ENCODE data around the gene CRB3.
"Not testable (repeated sequence)": the region's sequence is repeated elsewhere in the genome, so short reads cannot be mapped to it uniquely, and the experiment has no call there.

CRB3 gene

GRCh38 chr19:6498294-6499036 lies 34.4 kb downstream of the CRB3 start:
- DNase-seq, result no peak

DNA sequence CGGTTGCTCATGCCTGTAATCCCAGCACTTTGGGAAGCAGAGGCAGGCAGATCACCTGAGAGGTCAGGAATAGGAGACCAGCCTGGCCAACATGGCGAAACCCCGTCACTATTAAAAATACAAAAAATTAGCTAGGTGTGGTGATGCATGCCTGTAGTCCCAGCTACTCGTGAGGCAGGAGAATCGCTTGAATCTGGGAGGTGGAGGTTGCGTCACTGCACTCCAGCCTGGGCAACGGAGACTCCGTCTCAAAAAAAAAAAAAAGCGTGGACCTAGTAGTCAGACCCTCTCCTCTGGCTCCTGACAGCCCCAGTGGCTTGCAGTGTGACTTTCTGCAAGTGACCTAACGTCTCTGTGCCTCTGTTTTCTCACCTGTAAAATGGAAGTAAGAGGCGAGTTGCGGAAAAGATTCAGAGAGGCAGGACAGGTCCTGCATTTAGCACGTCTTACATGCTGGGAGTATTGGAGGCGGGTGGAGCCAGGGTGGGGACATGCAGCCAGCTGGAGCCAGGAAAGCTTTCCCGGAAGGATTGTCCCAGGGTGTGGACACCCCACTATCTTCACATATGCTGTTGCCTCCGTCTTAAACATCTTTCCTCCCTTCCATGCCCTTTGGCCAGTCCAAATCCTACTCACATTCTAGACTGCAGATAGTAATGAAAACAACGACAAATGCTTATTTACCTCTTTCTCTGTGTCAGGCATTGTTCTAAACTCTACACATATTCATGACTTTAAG lies 35.1 kb downstream of the CRB3 start:
- no peak for DNase-seq

DNA sequence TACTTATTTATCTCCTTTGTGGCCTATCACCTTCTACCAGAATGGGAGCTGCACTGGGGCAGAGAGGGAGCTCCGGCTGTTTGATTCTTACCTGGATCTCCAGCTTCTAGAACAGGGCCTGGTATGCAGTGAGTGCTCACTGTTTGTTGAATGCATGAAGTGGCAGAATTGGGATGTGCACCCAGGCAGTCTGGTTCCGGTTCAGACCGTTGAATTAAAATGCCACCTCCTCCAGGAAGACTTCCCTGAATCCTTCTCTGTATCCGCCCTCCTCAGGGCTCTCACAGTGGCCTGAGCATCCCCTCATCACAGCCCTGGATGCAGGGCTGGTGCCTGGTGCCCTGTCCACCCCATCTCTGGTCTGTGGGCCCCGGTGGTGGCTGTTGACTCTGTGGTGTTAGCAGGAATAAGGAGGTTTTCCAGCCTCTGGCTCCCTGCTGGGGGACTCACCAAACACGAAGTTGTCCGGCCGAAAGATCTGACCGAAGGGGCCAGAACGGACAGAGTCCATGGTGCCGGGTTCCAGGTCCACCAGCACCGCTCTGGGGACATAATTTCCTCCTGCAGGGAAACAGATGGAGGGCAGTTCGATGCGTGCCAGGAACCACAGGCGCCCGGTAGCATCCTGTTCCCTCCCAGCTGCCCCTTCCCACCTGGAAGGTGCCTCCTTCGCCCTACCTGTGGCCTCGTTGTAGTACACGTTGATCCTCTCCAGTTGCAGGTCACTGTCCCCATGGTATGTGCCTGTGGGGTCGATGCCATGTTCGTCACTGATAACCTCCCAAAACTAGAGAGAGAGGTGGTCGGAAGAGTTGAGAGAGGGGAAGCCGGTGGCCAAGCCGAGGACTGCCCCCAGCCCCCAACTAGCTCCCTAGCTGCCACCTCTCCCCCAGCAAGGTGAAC lies 37.0 kb downstream of the CRB3 start:
- no peak for DNase-seq

DNA sequence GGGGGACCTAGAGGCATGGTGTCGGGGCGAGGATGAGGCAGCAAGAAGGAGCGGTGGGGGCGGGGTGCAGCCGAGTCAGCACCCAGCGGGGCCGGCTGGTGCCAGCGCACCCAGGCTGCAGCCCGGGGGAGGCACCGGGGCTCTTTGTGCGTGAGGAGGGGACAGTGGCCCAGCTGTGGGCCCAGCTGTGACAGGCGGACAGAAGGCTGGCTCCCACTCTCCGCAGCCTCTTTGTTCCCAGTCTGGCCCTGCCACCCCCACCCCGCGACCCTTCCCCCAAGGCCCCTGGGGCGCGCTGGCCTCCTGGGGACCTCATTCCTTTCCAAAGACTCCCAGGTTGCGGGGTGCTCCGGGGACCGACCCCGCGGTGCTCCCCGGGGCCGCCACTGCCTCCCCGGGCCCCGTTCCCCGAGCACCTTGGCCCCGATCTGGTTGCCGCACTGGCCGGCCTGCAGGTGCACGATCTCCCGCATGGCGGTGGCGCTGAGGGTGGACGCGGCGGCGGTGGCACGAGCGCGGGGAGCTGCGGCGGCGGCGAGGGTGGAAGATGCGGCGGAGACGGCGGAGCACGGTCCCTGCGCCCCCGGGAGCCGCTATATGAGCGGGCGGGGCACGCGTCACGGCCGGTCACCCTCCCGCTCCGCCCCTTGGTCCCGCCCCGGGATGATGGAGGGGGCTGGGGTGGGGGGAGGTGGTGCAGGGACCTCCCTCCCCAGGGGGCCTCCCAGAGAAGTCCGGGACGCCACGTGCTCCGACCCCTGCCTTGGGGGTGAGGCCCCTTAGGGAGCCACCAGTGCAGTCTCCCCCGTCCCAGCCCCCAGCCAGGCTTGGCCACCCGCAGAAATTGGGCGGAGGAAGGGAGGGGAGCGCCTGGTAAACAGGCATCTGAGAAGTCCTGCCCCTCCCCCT lies 37.9 kb downstream of the CRB3 start, which contains the start of gene TUBB4A:
TUBB4A (minus strand) TSS at position 570 of the 909 bp plus-strand sequence; CDS start at position 473, 97 bp downstream.
- peak; percentile 55 for DNase-seq

DNA sequence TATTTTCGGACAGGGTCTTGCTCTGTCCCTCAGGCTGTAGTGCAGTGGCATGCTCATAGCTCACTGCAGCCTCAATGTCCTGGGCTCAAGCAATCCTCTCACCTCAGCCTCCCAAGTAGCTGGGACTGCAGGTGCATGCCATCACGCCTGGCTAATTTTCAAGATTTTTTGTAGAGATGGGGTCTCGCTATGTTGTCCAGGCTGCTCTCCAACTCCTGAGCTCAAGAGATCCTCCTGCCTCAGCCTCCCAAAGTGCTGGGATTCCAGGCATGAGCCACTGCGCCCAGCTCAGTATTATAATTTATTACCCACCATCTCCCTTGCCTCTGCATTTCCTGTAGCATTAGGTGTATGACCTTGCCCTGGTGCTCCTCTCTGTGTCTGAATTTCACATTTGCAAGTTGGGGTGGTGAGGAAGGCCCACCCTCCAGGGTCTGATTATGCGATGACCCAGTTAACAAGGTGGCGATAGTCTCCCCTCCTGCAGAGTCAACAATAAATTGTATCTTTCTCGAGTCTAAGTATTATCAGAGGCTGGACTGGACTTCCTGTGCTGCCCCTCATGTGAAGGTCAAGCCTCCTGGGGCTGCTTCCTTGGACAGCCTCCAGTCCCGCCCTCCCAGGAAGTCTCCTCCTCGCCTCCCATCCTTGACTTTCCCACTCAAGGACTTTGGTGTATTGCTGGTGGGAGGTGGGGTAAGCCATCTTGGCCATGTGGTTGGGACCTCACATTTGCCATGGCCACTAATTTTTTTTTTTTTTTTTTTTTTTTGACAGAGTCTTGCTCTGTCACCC lies 39.5 kb downstream of the CRB3 start:
- DNase-seq, result no peak

DNA sequence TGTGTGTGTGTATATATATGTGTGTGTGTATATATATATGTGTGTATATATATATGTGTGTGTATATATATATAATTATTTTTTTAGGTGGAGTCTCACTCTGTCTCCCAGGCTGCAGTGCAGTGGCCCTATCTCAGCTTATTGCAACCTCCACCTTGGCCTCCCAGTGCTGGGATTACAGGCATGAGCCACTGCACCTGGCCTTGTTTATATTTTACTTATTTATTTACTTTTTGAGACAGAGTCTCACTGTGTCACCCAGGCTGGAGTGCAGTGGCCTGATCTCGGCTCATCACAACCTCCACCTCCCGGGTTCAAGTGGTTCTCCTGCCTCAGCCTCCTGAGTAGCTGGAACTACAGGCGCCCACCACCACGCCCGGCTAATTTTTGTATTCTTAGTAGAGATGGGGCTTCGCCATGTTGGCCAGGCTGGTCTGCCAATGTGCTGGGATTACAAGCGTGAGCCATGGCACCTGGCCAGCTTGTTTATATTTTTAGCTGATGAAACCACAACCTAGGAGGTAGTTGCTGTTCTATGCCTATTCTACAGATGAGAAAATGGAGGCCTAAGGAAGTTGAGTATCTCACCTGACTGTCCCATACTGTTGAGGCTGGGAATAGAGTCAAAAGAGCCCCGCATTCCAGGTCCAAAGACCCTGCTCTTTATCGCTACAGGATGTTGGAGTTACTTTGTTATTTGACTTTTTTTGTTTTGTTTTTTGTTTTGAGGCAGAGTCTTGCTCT lies 44.1 kb downstream of the CRB3 start:
- not testable (repeated sequence) for DNase-seq

GRCh38 chr19:6509118-6509971 lies 45.3 kb downstream of the CRB3 start:
- DNase-seq, result no peak

DNA sequence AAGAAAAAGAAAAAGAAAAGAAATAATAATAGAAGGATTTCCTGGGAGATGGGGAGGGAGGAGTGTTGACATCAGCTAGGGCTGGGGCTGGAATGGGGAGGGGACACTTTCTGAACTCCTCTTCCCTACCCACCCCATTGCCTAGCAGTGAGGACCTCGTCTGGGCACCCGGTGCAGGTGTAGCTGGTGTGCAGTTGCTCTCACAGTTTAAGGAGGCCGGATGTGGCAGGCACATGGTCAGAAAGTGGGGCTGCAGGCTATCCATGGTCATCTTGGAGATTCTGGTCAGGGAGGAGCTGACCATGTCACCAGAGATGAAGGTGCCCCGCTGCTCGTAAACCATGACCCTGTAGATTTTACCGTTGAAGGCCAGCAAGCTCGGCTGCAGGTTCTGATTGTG lies 46.5 kb downstream of the CRB3 start:
- no peak for DNase-seq

- DNase-seq, result no peak
Measured at GRCh38 chr19:6514089-6514488, 50.0 kb downstream of the CRB3 start.

DNA sequence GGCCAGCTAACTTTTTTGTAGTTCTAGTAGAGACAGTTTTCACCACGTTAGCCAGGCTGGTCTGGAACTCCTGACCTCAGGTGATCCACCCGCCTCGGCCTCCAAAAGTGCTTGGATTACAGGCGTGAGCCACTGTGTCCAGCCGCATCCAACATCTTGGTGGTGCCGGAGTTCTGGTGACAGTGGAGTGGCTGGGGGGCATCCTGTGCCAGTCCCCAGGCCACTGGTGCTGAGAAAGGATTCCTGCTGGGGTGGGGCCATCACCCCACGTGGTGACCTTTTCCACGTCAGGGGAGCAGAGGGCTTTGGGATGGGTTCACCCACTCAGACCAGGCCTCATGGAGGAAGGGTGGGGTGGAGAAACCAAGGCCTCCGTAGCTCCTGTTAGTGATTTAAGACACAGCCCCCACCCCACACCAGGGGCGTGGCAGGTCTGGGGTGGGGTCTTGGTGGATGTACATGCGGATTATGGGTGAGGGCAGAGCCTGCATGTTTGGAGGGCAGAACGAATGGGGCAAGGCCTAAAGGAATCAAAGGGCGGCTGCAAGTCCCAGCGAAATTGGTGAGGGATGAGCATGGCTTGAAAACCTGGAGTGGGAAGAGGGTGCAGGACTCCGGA lies 51.0 kb downstream of the CRB3 start:
- no peak for DNase-seq

- peak; percentile 60 for DNase-seq
Measured at GRCh38 chr19:6516018-6516658, 52.1 kb downstream of the CRB3 start.
